H9 (cell line): ENCODE measurements around the gene SLC22A13. TPM values are rescaled to one million over a fixed set of nuclear protein-coding genes. Genes with fewer than 3 reads are reported as not detected.
A peak's percentile ranks its signal among the peaks of the same experiment; 100 is the strongest.

Experiments
- DNase-seq: peaks from one replicate; pipeline ENCODE4 v3.0.0-alpha.2; 2017
- H2AFZ ChIP-seq: one replicate; pipeline ENCODE4 v1.6.1; 2013; ENCODE audit warnings: mild to moderate bottlenecking, low read length, control low read depth, moderate library complexity
- H2AK5ac ChIP-seq: 2 replicates; pipeline ENCODE4 v1.6.1; 2013; ENCODE audit warnings: low read length, control low read depth, mixed read lengths; ENCODE audit not compliant: insufficient read length
- H2BK120ac ChIP-seq: one replicate; pipeline ENCODE4 v1.6.1; 2013; ENCODE audit warnings: low read depth, mild to moderate bottlenecking, low read length, control low read depth, inconsistent platforms; ENCODE audit not compliant: poor library complexity, severe bottlenecking
- H2BK12ac ChIP-seq: 2 replicates; pipeline ENCODE4 v1.6.1; 2013; ENCODE audit warnings: low read length, control low read depth, mixed read lengths, low read depth; ENCODE audit not compliant: insufficient read length
- H2BK15ac ChIP-seq: 2 replicates; pipeline ENCODE4 v1.6.1; 2013; ENCODE audit warnings: low read depth, low read length, control low read depth
- H2BK20ac ChIP-seq: one replicate; pipeline ENCODE4 v1.6.1; 2013; ENCODE audit warnings: low read depth, mild to moderate bottlenecking, low read length, control low read depth, inconsistent platforms; ENCODE audit not compliant: poor library complexity, severe bottlenecking
- H2BK5ac ChIP-seq: 2 replicates; pipeline ENCODE4 v1.6.1; 2013; ENCODE audit warnings: low read length, control low read depth, mixed read lengths; ENCODE audit not compliant: insufficient read length
- H3K14ac ChIP-seq: 2 replicates; pipeline ENCODE4 v1.6.1; 2013; ENCODE audit warnings: low read length, control low read depth; ENCODE audit not compliant: insufficient read depth
- H3K18ac ChIP-seq: 2 replicates; pipeline ENCODE4 v1.6.1; 2013; ENCODE audit warnings: low read depth, mild to moderate bottlenecking, mixed read lengths, low read length, control low read depth; ENCODE audit not compliant: insufficient read length
- H3K23ac ChIP-seq: 2 replicates; pipeline ENCODE4 v1.6.1; 2013; ENCODE audit warnings: low read length, control low read depth, mixed read lengths, low read depth; ENCODE audit not compliant: insufficient read length
- H3K23me2 ChIP-seq: 2 replicates; pipeline ENCODE4 v1.6.1; 2013; ENCODE audit warnings: low read depth, mild to moderate bottlenecking, mixed read lengths, low read length, control low read depth; ENCODE audit not compliant: insufficient read length, poor library complexity, severe bottlenecking
- H3K27ac ChIP-seq: 2 replicates; pipeline ENCODE4 v1.5.1; 2013; ENCODE audit warnings: low read length, control low read depth, mixed read lengths, low read depth; ENCODE audit not compliant: insufficient read length
- H3K27me3 ChIP-seq: 2 replicates; pipeline ENCODE4 v1.6.1; 2013; ENCODE audit warnings: low read length, control low read depth, inconsistent platforms; ENCODE audit not compliant: insufficient read depth
- H3K4ac ChIP-seq: 2 replicates; pipeline ENCODE4 v1.6.1; 2013; ENCODE audit warnings: low read depth, mild to moderate bottlenecking, control low read depth, inconsistent platforms, low read length, moderate library complexity
- H3K4me1 ChIP-seq: 2 replicates; pipeline ENCODE4 v1.6.1; 2013; ENCODE audit warnings: low read length, control low read depth, inconsistent platforms; ENCODE audit not compliant: insufficient read depth
- H3K4me2 ChIP-seq: 2 replicates; pipeline ENCODE4 v1.6.1; 2013; ENCODE audit warnings: low read length, control low read depth, mixed read lengths; ENCODE audit not compliant: insufficient read length, insufficient read depth
- H3K56ac ChIP-seq: 2 replicates; pipeline ENCODE4 v1.6.1; 2013; ENCODE audit warnings: low read depth, mild to moderate bottlenecking, mixed read lengths, low read length, control low read depth; ENCODE audit not compliant: insufficient read length
- H3K79me1 ChIP-seq: 2 replicates; pipeline ENCODE4 v1.6.1; 2013; ENCODE audit warnings: low read depth, mild to moderate bottlenecking, moderate library complexity, low read length, control low read depth, inconsistent platforms; ENCODE audit not compliant: insufficient read depth, poor library complexity, severe bottlenecking
- H3K79me2 ChIP-seq: 2 replicates; pipeline ENCODE4 v1.6.1; 2013; ENCODE audit warnings: low read length, control low read depth, inconsistent platforms; ENCODE audit not compliant: insufficient read depth
- H3K9ac ChIP-seq: 2 replicates; pipeline ENCODE4 v1.6.1; 2013; ENCODE audit warnings: low read length, control low read depth, mixed read lengths; ENCODE audit not compliant: insufficient read length; ENCODE audit errors: extremely low read depth
- H3K9me3 ChIP-seq: one replicate; pipeline ENCODE4 v1.6.1; 2013; ENCODE audit warnings: low read depth, low read length, inconsistent platforms; ENCODE audit not compliant: control insufficient read depth
- H3T11ph ChIP-seq: one replicate; pipeline ENCODE4 v1.6.1; 2013; ENCODE audit warnings: mild to moderate bottlenecking, low read length, control low read depth, inconsistent platforms
- H4K20me1 ChIP-seq: one replicate; pipeline ENCODE4 v1.6.1; 2013; ENCODE audit not compliant: control insufficient read depth, insufficient read length, insufficient read depth
- H4K5ac ChIP-seq: 2 replicates; pipeline ENCODE4 v1.6.1; 2013; ENCODE audit warnings: low read depth, mild to moderate bottlenecking, mixed read lengths, low read length, control low read depth; ENCODE audit not compliant: insufficient read length
- H4K8ac ChIP-seq: replicated peaks from 2 replicates; pipeline ENCODE4 v1.6.1; 2013; ENCODE audit warnings: low read length, control low read depth, mixed read lengths, low read depth; ENCODE audit not compliant: insufficient read length
- H4K91ac ChIP-seq: 2 replicates; pipeline ENCODE4 v1.6.1; 2013; ENCODE audit warnings: low read depth, mild to moderate bottlenecking, moderate library complexity, mixed read lengths, low read length, control low read depth; ENCODE audit not compliant: insufficient read length
- H3K27ac Mint-ChIP-seq, 3 experiments: 2 replicates in 2 of 3; 3 replicates in 1 of 3; pipeline ENCODE4 v1.8.0; 2020 to 2021; ENCODE audit warnings: mixed read lengths in 3 of 3, mild to moderate bottlenecking in 1 of 3, moderate library complexity in 1 of 3
- H3K27me3 Mint-ChIP-seq: 2 replicates; pipeline ENCODE4 v1.8.0; 2021; ENCODE audit warnings: low read depth, mild to moderate bottlenecking, moderate library complexity, mixed read lengths
- H3K36me3 Mint-ChIP-seq, 3 experiments: 2 replicates in 2 of 3; 3 replicates in 1 of 3; pipeline ENCODE4 v1.8.0; 2020 to 2021; ENCODE audit warnings: low read depth in 3 of 3, mixed read lengths in 3 of 3; ENCODE audit not compliant: insufficient read depth in 1 of 3
- H3K4me1 Mint-ChIP-seq, 2 experiments: 2 replicates each; pipeline ENCODE4 v1.8.0; 2020; ENCODE audit warnings: mixed read lengths in 2 of 2
- H3K4me3 Mint-ChIP-seq, 2 experiments: 2 replicates in 1 of 2; 3 replicates in 1 of 2; pipeline ENCODE4 v1.8.0; 2020 to 2021; ENCODE audit warnings: mild to moderate bottlenecking in 2 of 2, mixed read lengths in 2 of 2, moderate library complexity in 1 of 2
- H3K9me3 Mint-ChIP-seq, 2 experiments: 2 replicates in 1 of 2; 3 replicates in 1 of 2; pipeline ENCODE4 v1.8.0; 2020; ENCODE audit warnings: mild to moderate bottlenecking in 2 of 2, mixed read lengths in 2 of 2, moderate library complexity in 1 of 2
- CTCF ChIP-seq: fragments of 200-600 bp; sonication (generic); conservative IDR thresholded peaks from 3 replicates; pipeline ENCODE4 v1.8.0; 2021; ENCODE audit warnings: antibody characterized with exemption, mild to moderate bottlenecking
- WGBS: extraction: QIAGEN DNeasy Blood & Tissue Kit; methylation state at CpG from one replicate; pipeline ENCODE4 v1.1.7; 2013; ENCODE audit warnings: missing lambda C conversion rate, low lambda C conversion rate, mixed read lengths; ENCODE audit not compliant: insufficient read length; ENCODE audit errors: extremely low coverage; 5-methylcytosine and 5-hydroxymethylcytosine counted together
- total RNA-seq: library from RNA; stranded (reverse); gene quantifications from 2 replicates; pipeline ENCODE4 v1.2.1, GENCODE V29; 2021

Gene SLC22A13
- total RNA-seq, 1 experiment from 2014 or later: not detected

GRCh38 chr3:38264779-38265178 lies 833 bp upstream of the SLC22A13 start:
- H3K4me2 ChIP-seq: no peak overlapping the region
- H3K27me3 ChIP-seq: no peaks in the 10 kb centered on the region
- no peak overlapping the region for H3K18ac ChIP-seq
- DNase-seq: no peak
- no peaks in the 10 kb centered on the region; the same call in 1 of the 2 replicates for H3K4me1 ChIP-seq
- Mint-ChIP-seq H3K4me1 (peaks cover 20 to 27% of the 10 kb centered on the region in 2 experiments), H3K27me3 (no peaks in the 10 kb centered on the region), H3K4me3 (no peak overlapping the region), H3K36me3 (no peaks in the 10 kb centered on the region), H3K27ac (peak overlapping the region in 1 of 3 experiments; percentile 87; a peak in 2 of 7 replicates), H3K9me3 (no peaks in the 10 kb centered on the region)
- no peak for TF ChIP-seq CTCF
- no peaks in the 10 kb centered on the region for H3K9me3 ChIP-seq
- H3K23ac ChIP-seq: no peak overlapping the region
- H3K9ac ChIP-seq: no peak overlapping the region
- H3K79me1 ChIP-seq: no peaks in the 10 kb centered on the region
- H2BK120ac ChIP-seq: no peak overlapping the region
- no peaks in the 10 kb centered on the region for H3K79me2 ChIP-seq
- no CpG with 5 or more reads among the region's 1 CpG for WGBS
- H3T11ph ChIP-seq: no peak overlapping the region
- H4K91ac ChIP-seq: no peak overlapping the region
- H3K27ac ChIP-seq: no peak overlapping the region
- no peak overlapping the region for H2BK20ac ChIP-seq
- H4K8ac ChIP-seq: no peak overlapping the region
- no peak overlapping the region for H2AK5ac ChIP-seq
- no peaks in the 10 kb centered on the region for H3K23me2 ChIP-seq
- H4K5ac ChIP-seq: no peak overlapping the region
- peaks cover 3% of the 10 kb centered on the region for H4K20me1 ChIP-seq
- H2AFZ ChIP-seq: no peak overlapping the region
- no peak overlapping the region for H3K14ac ChIP-seq
- H2BK12ac ChIP-seq: no peak overlapping the region
- H3K56ac ChIP-seq: no peak overlapping the region
- H2BK15ac ChIP-seq: no peak overlapping the region
- no peak overlapping the region for H3K4ac ChIP-seq
- H2BK5ac ChIP-seq: no peak overlapping the region
